ENCODE measurements around the gene CWF19L2.

GRCh38 chr11:107337917-107338316 is 119.7 kb downstream of the CWF19L2 start:
- TF ChIP-seq REST (IDR thresholded peaks at IDR 0.05; ENCODE audit: low read depth, low read length), result no peak
- no peak for TF ChIP-seq NFIC (IDR thresholded peaks at IDR 0.05; ENCODE audit: borderline replicate concordance)
- no peak for TF ChIP-seq CTCF (IDR thresholded peaks at IDR 0.05)
- TF ChIP-seq EP300 (IDR thresholded peaks at IDR 0.05; ENCODE audit: borderline replicate concordance in 1 of 2, low read depth in 1 of 2, low read length in 1 of 2), result no peak
- TF ChIP-seq CHD2 (IDR thresholded peaks at IDR 0.05; ENCODE audit: low read length, partially characterized antibody), result no peak
- TF ChIP-seq ZBTB33 (IDR thresholded peaks at IDR 0.05; ENCODE audit: borderline replicate concordance, low read depth), result no peak
- no peak for TF ChIP-seq FOXM1 (IDR thresholded peaks at IDR 0.05; ENCODE audit: low read depth)
- no peak for TF ChIP-seq MAX (IDR thresholded peaks at IDR 0.05; ENCODE audit: low read depth)
- no peak for TF ChIP-seq USF2 (IDR thresholded peaks at IDR 0.05; ENCODE audit: borderline replicate concordance, low read depth, low read length)
- TF ChIP-seq NRF1 (IDR thresholded peaks at IDR 0.05; ENCODE audit: low read depth, low read length), result no peak
- no peak for TF ChIP-seq MXI1 (IDR thresholded peaks at IDR 0.05; ENCODE audit: low read depth, low read length)

Data from SK-N-SH (cell line).